GM13977 (cell line): ENCODE data around the gene CDH8.

Experiments
- DNase-seq: peaks from one replicate; pipeline ENCODE4 v3.0.0; 2012; ENCODE audit warnings: low spot score
- in situ Hi-C: fragments of 300-500 bp; cut with MboI; formaldehyde crosslinking; loops from one replicate; pipeline ENCODE4 v1.12.0; 2022; ENCODE audit warnings: low sequenced_read_pairs, low pct_unique_long_range_greater_than_20kb, mixed read lengths, inconsistent platforms; ENCODE audit not compliant: unreplicated experiment
- TF ChIP-seq, protein P1 (sequence below): IDR thresholded peaks from 2 replicates; pipeline ENCODE4 v1.5.1; 2012; ENCODE audit warnings: mild to moderate bottlenecking, control low read depth; ENCODE audit not compliant: insufficient read depth; ENCODE audit errors: extremely low read depth, missing control alignments

The CDH8 gene

DNA sequence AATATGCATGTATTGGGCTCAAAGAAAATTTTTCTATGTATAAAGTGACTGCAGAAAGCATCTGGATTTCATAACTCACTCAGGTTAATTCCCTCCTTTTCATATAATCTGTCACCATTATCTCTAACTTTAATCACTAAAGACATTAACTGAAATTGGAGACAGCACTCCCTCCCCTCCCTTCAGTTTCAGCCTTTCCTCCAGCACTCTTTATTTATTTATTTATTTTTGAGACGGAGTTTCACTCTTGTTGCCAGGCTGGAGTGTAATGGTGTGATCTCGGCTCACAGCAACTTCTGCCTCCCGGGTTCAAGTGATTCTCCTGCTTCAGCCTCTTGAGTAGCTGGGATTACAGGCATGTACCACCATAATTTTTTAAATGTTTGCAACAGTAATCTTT lies 43.1 kb downstream of the CDH8 start:
- TF ChIP-seq, protein P1, sequence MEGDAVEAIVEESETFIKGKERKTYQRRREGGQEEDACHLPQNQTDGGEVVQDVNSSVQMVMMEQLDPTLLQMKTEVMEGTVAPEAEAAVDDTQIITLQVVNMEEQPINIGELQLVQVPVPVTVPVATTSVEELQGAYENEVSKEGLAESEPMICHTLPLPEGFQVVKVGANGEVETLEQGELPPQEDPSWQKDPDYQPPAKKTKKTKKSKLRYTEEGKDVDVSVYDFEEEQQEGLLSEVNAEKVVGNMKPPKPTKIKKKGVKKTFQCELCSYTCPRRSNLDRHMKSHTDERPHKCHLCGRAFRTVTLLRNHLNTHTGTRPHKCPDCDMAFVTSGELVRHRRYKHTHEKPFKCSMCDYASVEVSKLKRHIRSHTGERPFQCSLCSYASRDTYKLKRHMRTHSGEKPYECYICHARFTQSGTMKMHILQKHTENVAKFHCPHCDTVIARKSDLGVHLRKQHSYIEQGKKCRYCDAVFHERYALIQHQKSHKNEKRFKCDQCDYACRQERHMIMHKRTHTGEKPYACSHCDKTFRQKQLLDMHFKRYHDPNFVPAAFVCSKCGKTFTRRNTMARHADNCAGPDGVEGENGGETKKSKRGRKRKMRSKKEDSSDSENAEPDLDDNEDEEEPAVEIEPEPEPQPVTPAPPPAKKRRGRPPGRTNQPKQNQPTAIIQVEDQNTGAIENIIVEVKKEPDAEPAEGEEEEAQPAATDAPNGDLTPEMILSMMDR = no peak
- DNase-seq = no peak
- in situ Hi-C loops = no loop called here

- no peak for DNase-seq
- in situ Hi-C loops = no loop called here
Observed at GRCh38 chr16:61987474-61988012, 48.7 kb downstream of the CDH8 start.

DNA sequence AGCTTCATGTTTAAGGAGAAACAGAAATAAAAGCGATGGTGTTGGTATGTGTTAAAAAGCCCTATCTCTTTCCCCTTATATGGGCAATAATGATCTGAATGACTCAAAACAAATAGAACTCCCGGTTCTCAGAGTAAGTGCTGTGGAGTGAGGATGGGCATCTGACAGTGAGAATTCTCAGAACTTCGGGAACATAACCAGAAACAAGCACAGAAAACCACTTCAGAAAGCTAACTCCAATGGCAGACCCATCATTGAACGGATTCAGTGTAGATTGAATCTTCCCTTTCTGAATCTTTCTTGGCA lies 67.2 kb downstream of the CDH8 start:
- TF ChIP-seq, protein P1 = no peak
- in situ Hi-C loops = no loop called here
- DNase-seq = no peak

More at GRCh38 chr16:61987474-61988012, 48.7 kb downstream of the CDH8 start:
- TF ChIP-seq, protein P1 = no peak

GRCh38 chr16:61968242-61969076 lies 67.8 kb downstream of the CDH8 start:
- in situ Hi-C loops = no loop called here
- DNase-seq = no peak
- TF ChIP-seq, protein P1 = no peak

- in situ Hi-C loops = no loop called here
- TF ChIP-seq, protein P1 = no peak
- DNase-seq = no peak
Observed at GRCh38 chr16:61957075-61957855, 79.0 kb downstream of the CDH8 start.

- DNase-seq = no peak
- TF ChIP-seq, protein P1 = no peak
- in situ Hi-C loops = no loop called here
Observed at GRCh38 chr16:61952841-61953240, 83.4 kb downstream of the CDH8 start.
